ENCODE data around the gene FUT7. TPM values are rescaled to one million over a fixed set of nuclear protein-coding genes. Genes with fewer than 3 reads are reported as not detected.

Gene FUT7
- total and polyA plus RNA-seq, 2 donors (not counting 1 experiment from before 2014, with no cell fraction given) = not detected

DNA sequence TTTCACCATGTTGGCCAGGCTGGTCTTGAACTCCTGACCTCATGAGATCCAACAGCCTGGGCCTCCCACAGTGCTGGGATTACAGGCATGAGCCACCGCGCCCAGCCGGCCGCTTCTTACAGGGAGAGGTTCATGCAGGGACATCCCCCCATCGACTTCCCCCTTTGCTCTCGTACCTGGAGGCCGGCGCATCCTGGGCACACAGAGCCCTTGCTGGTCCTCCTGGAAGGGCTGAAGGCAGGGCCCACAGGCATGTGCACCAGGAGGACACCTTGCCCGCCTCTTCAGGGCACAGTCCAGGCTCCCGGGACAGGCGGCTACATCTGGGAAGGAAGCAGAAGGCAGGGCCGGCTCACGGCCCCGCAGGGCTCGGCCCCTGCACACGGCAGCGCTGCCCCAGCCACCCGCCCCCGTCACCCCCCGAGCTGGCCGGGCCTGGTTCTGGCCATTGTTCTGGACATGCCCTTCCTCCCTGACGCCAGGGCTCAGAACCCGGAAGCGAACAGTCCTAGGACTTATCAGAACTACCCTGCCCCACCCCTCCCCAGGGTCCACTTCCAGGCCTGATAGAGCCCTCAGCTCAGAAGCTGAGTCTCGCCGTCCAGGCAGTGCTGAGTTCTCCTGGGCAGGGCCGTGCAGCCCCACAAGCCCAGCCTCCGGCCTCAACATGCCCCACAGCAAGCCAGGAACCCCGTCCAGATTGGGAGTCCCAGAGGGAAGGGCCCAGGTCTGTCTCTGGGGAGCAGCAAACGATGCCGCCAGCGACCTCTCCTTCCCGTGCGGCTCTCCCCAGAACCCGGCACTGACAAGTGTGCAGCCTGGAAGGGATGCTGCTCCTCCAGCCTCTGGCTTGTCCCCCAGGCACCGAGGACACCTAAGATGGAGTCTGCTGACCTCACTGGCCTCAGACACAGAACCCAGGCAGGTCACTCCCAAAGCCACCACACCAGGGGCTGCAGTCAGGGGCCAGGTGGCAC is 11.2 kb upstream of the FUT7 start:
- Histone ChIP-seq H3K4me1 (ENCODE audit: control insufficient read depth, extremely low read depth, insufficient read depth, low read length) (peaks cover 6% of the 10 kb centered on the region), H4K20me1 (ENCODE audit: control insufficient read depth, extremely low read depth, insufficient read depth, low read length) (no peaks in the 10 kb centered on the region), H3K9ac (ENCODE audit: insufficient read depth, low read length) (no peak overlapping the region), H3K36me3 (ENCODE audit: control insufficient read depth, insufficient read depth, low read length) (peaks cover 11% of the 10 kb centered on the region), H3K4me3 (replicated peaks in 1 of 4; ENCODE audit: control extremely low read depth in 1 of 4, insufficient read depth in 1 of 4, low read depth in 3 of 4, low read length in 4 of 4) (no peak overlapping the region), H3K4me2 (ENCODE audit: extremely low read depth, insufficient read depth, low read length) (no peak overlapping the region), H3K27me3 (ENCODE audit: control insufficient read depth, insufficient read depth, low read length) (no peaks in the 10 kb centered on the region), H3K27ac (ENCODE audit: insufficient read depth, low read length) (no peak overlapping the region), H2AFZ (ENCODE audit: low read length) (no peak overlapping the region), H3K9me3 (ENCODE audit: control insufficient read depth, insufficient read depth, low read depth, low read length) (no peaks in the 10 kb centered on the region), H3K79me2 (ENCODE audit: control insufficient read depth, insufficient read depth, low read length) (peaks cover 18% of the 10 kb centered on the region)
- no peak for TF ChIP-seq EZH2 (IDR thresholded peaks at IDR 0.05; ENCODE audit: low read length, missing control alignments)
- TF ChIP-seq, protein P1, sequence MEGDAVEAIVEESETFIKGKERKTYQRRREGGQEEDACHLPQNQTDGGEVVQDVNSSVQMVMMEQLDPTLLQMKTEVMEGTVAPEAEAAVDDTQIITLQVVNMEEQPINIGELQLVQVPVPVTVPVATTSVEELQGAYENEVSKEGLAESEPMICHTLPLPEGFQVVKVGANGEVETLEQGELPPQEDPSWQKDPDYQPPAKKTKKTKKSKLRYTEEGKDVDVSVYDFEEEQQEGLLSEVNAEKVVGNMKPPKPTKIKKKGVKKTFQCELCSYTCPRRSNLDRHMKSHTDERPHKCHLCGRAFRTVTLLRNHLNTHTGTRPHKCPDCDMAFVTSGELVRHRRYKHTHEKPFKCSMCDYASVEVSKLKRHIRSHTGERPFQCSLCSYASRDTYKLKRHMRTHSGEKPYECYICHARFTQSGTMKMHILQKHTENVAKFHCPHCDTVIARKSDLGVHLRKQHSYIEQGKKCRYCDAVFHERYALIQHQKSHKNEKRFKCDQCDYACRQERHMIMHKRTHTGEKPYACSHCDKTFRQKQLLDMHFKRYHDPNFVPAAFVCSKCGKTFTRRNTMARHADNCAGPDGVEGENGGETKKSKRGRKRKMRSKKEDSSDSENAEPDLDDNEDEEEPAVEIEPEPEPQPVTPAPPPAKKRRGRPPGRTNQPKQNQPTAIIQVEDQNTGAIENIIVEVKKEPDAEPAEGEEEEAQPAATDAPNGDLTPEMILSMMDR (conservative IDR thresholded peaks at IDR 0.05 in 1 of 2, IDR thresholded peaks at IDR 0.05 in 1 of 2; ENCODE audit: low read depth in 1 of 2, low read length in 2 of 2) = no peak
- no peak for DNase-seq (ENCODE audit: low read depth in 2 of 2)

DNA sequence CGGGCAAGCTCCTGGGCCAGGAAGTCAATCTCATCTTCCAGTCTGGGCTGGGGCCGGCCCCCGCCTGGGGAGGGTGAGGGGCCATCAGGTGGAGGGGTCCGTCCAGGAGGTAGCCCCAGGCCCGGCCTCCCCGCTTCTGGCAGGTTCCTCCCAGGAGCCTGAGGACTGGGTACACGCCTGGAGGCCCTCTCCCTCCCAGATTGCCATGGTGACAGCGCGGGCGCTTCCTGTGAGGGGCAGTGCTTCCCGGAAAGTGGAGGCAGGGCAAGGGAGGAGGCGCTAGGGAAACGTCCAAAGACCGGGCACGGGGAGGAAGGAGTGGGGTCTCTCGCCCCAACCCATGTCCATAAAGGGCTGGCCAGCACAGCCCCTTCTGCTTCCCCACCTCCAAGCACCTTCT is 9.2 kb upstream of the FUT7 start:
- Histone ChIP-seq H3K27me3 (ENCODE audit: control insufficient read depth, insufficient read depth, low read length) (no peaks in the 10 kb centered on the region), H3K9ac (ENCODE audit: insufficient read depth, low read length) (no peak overlapping the region), H3K4me3 (replicated peaks in 1 of 4; ENCODE audit: control extremely low read depth in 1 of 4, insufficient read depth in 1 of 4, low read depth in 3 of 4, low read length in 4 of 4) (no peak overlapping the region), H3K36me3 (ENCODE audit: control insufficient read depth, insufficient read depth, low read length) (peaks cover 11% of the 10 kb centered on the region), H2AFZ (ENCODE audit: low read length) (no peak overlapping the region), H3K9me3 (ENCODE audit: control insufficient read depth, insufficient read depth, low read depth, low read length) (no peaks in the 10 kb centered on the region), H3K4me1 (ENCODE audit: control insufficient read depth, extremely low read depth, insufficient read depth, low read length) (peaks cover 3% of the 10 kb centered on the region), H4K20me1 (ENCODE audit: control insufficient read depth, extremely low read depth, insufficient read depth, low read length) (no peaks in the 10 kb centered on the region), H3K79me2 (ENCODE audit: control insufficient read depth, insufficient read depth, low read length) (peaks cover 18% of the 10 kb centered on the region), H3K27ac (ENCODE audit: insufficient read depth, low read length) (no peak overlapping the region), H3K4me2 (ENCODE audit: extremely low read depth, insufficient read depth, low read length) (no peak overlapping the region)
- TF ChIP-seq EZH2 (IDR thresholded peaks at IDR 0.05; ENCODE audit: low read length, missing control alignments) = no peak
- TF ChIP-seq, protein P1 (conservative IDR thresholded peaks at IDR 0.05 in 1 of 2, IDR thresholded peaks at IDR 0.05 in 1 of 2; ENCODE audit: low read depth in 1 of 2, low read length in 2 of 2) = no peak
- no peak for DNase-seq (ENCODE audit: low read depth in 2 of 2)

DNA sequence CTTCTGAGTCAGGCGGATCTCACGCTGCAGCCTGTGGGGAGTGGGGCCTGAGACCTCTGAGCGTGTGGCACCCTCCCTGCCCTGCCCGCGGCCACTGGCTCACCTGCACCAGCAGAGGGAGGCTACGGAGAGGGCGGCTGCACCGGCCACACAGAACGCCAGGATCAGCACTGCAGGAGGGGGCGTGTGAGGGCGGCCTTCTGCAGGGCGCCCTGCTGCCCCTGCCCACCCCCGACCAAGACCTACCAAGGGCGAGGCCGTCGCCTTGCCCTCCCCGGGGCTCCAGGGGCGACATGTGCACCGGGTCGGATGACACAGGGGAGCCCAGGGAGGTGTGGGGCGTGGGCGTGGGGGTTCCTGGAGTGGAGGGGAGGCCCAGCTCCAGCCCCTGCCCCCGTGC is 8.7 kb upstream of the FUT7 start:
- Histone ChIP-seq H3K4me3 (replicated peaks in 1 of 4; ENCODE audit: control extremely low read depth in 1 of 4, insufficient read depth in 1 of 4, low read depth in 3 of 4, low read length in 4 of 4) (no peak overlapping the region), H2AFZ (ENCODE audit: low read length) (no peak overlapping the region), H4K20me1 (ENCODE audit: control insufficient read depth, extremely low read depth, insufficient read depth, low read length) (no peaks in the 10 kb centered on the region), H3K27ac (ENCODE audit: insufficient read depth, low read length) (no peak overlapping the region), H3K4me1 (ENCODE audit: control insufficient read depth, extremely low read depth, insufficient read depth, low read length) (peaks cover 3% of the 10 kb centered on the region), H3K27me3 (ENCODE audit: control insufficient read depth, insufficient read depth, low read length) (no peaks in the 10 kb centered on the region), H3K79me2 (ENCODE audit: control insufficient read depth, insufficient read depth, low read length) (peaks cover 18% of the 10 kb centered on the region), H3K4me2 (ENCODE audit: extremely low read depth, insufficient read depth, low read length) (no peak overlapping the region), H3K36me3 (ENCODE audit: control insufficient read depth, insufficient read depth, low read length) (peaks cover 11% of the 10 kb centered on the region), H3K9me3 (ENCODE audit: control insufficient read depth, insufficient read depth, low read depth, low read length) (no peaks in the 10 kb centered on the region), H3K9ac (ENCODE audit: insufficient read depth, low read length) (no peak overlapping the region)
- DNase-seq (ENCODE audit: low read depth in 2 of 2) = no peak
- TF ChIP-seq EZH2 (IDR thresholded peaks at IDR 0.05; ENCODE audit: low read length, missing control alignments) = no peak
- TF ChIP-seq, protein P1 (conservative IDR thresholded peaks at IDR 0.05 in 1 of 2, IDR thresholded peaks at IDR 0.05 in 1 of 2; ENCODE audit: low read depth in 1 of 2, low read length in 2 of 2) = no peak
